NB4 (cell line): Measurements from ENCODE around the gene CALHM1.

Experiments
- POLR2A ChIP-seq: IDR thresholded peaks from 2 replicates; pipeline ENCODE4 v1.6.1; 2011; ENCODE audit warnings: mild to moderate bottlenecking; ENCODE audit not compliant: insufficient read length; ENCODE audit errors: extremely low read depth
- TF ChIP-seq, protein P1 (sequence below): IDR thresholded peaks from one replicate; pipeline ENCODE4 v1.5.1; 2012; ENCODE audit warnings: low read depth, low read length
- TF ChIP-seq, protein P2 (sequence below): IDR thresholded peaks from 2 replicates; pipeline ENCODE4 v1.6.1; 2011; ENCODE audit warnings: low read depth, low read length

- TF ChIP-seq, protein P1, sequence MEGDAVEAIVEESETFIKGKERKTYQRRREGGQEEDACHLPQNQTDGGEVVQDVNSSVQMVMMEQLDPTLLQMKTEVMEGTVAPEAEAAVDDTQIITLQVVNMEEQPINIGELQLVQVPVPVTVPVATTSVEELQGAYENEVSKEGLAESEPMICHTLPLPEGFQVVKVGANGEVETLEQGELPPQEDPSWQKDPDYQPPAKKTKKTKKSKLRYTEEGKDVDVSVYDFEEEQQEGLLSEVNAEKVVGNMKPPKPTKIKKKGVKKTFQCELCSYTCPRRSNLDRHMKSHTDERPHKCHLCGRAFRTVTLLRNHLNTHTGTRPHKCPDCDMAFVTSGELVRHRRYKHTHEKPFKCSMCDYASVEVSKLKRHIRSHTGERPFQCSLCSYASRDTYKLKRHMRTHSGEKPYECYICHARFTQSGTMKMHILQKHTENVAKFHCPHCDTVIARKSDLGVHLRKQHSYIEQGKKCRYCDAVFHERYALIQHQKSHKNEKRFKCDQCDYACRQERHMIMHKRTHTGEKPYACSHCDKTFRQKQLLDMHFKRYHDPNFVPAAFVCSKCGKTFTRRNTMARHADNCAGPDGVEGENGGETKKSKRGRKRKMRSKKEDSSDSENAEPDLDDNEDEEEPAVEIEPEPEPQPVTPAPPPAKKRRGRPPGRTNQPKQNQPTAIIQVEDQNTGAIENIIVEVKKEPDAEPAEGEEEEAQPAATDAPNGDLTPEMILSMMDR = no peak
- TF ChIP-seq, protein P2, sequence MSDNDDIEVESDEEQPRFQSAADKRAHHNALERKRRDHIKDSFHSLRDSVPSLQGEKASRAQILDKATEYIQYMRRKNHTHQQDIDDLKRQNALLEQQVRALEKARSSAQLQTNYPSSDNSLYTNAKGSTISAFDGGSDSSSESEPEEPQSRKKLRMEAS = no peak
- no peak for TF ChIP-seq POLR2A
Measured at GRCh38 chr10:103429647-103430046, 29.1 kb downstream of the CALHM1 start.
